Suppressor macrophage treated with lipopolysaccharide for 1 hour (primary cell): Measurements from ENCODE around the gene PRKN.
A peak's percentile ranks its signal among the peaks of the same experiment; 100 is the strongest.
"Not testable (repeated sequence)": the region's sequence is repeated elsewhere in the genome, so short reads cannot be mapped to it uniquely, and the experiment has no call there.

ENCODE experiments used
- DNase-seq, 3 donors: peaks; one replicate each; pipeline ENCODE4 v3.0.0-alpha.2; 2020 to 2022

Gene PRKN

DNA sequence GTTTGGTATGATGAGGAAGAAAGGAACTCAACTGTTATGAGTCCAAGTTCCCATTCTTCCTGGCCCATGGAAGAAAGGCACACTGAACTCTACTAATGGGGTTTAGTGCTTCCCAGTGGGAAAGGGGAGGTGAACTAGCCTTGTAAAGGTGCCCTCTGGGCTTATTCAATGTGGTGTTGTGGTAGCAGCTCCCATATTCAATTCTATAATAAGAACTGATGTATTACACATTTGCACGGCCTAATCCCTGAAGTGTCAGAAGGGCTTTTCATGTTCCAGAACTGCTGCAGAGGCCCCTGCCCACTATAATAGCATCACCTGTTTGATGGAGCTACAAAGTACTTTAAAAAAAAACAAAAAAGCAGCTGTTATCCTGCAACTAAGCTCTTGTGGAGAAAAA is 17.1 kb downstream of the PRKN start:
- DNase-seq: no peak

DNA sequence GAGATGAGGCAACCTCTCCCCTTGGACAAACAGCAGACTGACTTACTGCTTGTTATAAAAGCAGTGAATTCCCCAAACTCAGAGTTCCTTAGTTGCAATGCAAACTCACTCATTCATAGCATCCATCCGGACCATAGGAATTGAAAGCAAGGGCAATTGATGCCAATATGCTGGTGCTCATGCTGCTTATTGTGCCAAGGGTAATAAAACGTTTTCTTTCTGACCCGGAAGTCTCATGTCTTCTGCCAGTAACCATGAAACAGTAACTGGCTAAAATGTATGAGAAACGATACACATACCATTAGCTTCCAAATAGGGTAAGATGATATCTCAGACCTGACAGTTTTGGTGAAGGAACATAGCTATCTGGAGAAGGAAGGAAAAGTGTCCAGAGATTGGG is 18.1 kb downstream of the PRKN start:
- DNase-seq: no peak

DNA sequence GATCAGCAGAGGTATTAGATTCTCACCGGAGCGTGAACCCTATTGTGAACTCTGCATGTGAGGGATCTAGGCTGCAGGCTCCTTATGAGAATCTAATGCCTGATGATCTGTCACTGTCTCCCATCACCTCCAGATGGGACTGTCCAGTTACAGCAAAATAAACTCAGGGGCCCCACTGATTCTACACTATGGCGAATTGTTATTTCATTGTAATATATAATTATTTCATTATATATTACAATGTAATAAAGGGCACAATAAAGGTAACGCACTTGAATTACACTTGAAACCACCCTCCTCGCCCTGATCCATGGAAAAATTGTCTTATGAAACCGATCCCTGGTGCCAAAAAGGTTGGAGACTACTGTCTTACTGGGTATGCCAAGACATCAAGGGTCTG is 18.6 kb downstream of the PRKN start:
- DNase-seq: peak in 1 of 3 donors; percentile 21

DNA sequence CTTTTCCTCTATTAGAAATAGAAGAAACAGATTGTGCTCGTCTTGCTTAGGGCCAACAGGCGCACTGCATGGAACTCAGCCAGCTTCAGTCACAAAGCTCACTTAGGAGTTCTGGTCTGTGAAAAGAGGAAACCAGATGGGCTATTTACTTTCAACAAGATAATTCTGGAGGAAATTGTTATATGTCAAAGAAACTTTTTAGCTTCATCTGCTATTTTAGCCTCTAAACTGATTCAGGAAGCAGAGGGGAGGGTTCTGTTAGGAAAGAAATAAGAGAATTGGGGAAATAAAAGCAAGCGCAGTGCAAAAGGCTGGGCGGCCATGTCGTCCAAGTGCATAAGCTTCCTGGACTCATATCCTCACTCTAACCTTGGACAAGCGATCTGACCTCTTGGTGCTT is 21.3 kb downstream of the PRKN start:
- DNase-seq: peak; percentile 32 to 36 (median 32)

DNA sequence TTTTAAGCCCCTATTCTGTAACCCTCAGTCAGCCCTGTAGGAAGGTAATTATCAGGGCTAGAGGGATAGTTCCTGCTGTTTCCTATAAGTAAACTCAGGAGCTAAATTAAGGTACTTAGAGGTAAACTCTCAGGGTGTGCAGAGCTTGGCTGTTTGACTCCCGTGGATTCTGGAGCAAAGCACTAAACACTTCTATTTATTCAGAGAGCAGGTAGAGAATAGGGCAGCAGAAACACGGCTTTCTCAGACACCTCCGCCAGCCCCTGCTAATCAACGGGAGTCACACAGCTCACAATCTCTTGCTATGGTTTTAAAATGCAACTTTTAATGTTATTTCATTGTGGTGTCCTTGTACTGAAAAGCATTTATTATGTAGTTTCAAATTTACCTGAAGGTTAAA is 21.8 kb downstream of the PRKN start:
- DNase-seq: no peak

DNA sequence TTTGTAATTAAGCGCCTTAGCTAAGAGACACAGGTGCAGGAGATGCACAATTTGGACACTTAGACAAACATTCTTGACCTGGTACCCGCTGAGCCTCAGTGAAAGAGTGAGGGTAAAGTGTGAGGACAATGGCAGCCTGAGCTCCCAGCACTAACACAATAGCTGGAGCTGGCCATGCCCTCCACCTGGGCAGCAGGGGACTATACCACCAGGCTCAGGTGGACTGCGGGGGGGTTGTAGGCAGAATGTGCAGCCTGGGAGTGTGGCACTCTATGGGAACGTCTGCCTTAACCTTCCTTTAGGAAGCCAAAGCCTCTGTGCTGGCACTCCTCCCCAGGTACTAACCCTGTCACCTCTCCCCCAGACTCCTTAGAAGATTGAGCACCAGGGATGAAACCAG is 23.6 kb downstream of the PRKN start:
- no peak for DNase-seq

DNA sequence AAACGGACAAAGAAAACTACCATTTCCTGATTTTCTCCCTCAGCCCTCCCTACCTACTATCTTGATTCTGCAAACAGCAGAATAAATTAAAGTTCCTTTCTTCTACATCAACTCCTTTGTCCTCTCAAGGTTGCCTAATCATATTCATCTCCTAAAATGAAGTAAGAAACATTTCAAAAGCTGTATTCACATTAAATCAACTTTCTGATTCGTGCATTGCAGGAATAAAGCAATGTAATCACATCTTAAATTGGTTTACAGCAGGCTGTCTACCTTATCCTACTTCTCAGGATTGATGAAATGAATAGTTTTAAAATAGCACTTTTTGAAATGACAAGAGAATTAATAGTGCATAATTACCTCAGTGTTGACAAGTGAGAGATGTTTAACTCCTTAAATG is 25.1 kb downstream of the PRKN start:
- DNase-seq: no peak

DNA sequence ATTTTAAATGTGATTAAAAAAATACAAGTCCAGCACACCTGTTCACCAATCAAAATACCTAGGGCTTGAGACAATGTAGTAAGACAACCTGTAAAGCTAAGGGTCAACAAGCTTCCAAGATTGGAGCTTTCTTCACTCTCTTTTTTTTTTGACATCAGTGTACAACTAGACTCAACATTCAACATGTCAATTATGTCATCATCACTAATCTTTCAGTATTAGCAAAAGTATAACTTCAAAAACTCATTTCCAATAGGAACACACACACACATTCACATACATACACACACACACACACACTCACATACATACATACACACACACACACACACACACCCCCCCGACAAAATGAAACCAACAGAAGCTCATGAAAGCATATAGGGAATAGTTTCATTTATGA is 26.0 kb downstream of the PRKN start:
- DNase-seq: no peak

DNA sequence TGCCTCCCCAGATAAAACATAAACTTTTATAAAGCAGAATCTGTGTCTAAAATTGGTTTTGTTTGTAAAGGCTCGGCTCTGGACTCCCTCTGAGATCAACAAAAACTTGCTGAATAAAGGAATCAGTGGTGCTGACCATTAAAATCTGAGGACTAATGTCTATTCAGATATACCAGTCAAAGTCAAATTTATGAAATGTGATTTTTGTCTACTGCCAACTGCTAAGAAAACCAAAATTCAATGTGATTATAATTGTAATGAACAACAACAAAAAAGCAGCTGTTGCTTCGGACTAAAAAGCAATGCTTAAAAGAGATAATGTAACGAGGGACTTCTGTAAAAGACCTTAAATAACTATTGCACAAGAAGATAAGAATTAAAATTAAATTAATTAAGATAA is 26.6 kb downstream of the PRKN start:
- DNase-seq: no peak

DNA sequence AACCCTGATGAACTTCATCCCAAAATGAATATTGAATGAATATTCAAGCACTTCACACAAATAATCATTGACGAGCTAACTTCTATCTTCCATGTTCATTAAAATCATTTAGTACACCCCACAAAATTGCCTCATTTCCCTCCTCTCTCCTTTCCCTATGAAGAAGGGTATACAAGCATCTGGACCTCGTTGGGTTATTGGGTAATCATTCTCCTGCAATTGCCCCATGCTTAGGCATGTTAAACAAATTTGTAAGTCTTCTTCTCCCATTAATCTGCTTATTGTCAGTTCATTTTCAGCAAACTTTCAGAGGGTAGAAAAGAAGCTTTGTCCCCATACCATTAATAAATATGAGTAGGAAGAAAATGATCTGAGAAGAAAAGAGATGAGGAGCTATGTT is 27.6 kb downstream of the PRKN start:
- no peak for DNase-seq

DNA sequence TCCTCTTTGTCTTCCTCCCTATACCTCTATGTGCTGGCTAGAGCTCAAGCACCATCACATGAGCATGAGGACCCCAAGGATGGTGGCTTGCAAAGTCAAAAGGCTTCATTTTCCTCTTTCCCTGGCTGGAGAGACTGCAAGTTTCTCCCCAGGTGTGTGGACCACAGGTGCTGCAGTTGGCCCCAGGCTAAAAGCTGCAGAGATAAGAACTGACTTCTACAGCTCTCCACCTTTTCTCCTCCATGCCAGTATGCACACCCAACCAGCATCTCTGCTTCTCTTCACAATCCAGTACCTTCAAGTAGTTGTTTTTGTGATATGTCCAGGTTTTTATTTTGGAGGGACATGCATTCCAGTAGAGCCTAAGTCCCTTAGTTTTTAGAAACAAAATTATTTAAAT is 29.1 kb downstream of the PRKN start:
- no peak for DNase-seq

DNA sequence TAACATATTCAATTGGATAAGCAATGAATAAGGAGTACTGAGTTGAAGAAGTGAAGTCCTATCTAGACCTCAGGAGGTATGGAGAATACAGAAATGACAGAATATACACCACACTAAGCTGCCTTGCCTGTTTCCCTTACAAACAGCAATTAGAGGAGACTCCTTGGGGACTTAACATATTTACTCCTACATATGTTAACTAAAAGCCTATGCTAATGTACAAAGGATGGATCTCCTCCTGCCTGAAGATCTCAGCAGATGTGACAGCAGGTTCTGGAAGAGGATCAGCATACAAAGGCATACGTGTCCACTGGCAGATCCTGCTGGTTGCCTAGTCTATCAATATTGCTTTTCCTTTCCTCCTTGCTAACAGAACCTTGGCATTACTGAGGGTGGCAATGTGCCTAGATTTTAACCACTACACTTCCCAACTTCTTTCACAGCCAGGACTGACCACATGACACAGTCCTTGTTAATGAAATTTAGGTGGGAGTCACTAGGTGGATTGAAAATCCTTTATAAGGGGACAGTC is 29.6 kb downstream of the PRKN start:
- DNase-seq: no peak

DNA sequence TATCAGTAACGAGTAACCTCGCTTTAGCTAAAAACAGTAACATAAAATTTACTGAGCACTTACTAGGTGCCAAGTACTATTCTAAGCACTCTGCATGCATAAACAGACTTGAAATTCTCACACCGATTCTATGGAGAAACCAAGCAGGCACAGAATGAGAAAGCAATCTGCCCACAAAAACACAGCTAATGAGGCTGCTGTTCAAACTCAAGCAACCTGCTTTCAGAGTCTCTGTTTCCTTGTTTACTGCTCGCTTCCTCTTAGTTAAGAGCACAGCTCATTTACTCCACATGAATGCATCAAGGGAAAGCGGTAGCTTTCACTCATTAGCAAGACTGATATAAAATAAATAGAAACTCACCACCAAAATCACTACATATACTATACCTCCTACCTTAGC is 37.4 kb downstream of the PRKN start:
- no peak for DNase-seq

DNA sequence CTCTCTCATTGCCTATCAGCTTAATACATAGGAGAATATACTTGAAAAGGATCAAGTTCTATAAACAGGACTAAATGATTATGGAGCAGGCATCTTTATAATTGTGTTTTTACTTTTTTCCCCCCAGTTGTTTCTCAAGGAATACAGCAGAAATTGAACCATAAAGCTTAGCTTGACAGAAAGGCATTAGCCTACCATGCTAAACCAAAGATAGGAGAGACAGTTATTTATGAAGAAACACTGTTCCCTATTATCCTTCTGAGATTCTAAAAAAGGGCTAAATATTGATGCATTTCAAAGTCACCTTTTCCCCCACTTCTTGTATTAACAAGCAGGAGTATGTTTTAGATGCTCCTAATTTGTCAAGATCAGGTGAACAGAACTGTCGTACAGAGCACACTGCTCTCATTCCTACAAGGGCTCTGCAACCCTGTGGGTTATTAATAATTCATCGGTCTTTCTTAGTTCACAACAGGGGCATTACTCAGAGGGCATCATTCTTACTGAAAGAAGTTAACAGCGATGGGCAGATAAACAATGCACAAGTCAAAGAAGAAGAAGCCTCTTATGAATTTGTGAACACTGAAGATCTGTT is 38.7 kb downstream of the PRKN start:
- DNase-seq: no peak

DNA sequence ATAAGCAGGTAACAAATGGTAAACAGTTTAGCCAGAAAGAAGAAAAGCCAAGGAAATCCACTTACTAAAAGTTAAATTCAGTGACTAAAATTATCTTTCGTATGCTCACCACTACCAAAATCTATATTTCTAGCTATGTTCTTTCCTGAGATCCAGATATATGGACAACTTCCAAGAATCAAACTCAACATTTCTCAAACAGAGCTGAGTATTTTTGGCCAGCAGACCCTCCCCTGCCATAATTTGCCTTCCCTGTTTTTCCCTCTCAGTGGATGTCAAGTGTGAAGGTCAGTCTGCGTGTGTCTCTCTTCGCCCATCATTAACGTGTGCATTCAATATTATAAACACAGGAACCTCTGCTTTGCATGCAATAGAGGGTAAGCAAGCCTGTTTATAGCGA is 42.0 kb downstream of the PRKN start:
- no peak for DNase-seq

DNA sequence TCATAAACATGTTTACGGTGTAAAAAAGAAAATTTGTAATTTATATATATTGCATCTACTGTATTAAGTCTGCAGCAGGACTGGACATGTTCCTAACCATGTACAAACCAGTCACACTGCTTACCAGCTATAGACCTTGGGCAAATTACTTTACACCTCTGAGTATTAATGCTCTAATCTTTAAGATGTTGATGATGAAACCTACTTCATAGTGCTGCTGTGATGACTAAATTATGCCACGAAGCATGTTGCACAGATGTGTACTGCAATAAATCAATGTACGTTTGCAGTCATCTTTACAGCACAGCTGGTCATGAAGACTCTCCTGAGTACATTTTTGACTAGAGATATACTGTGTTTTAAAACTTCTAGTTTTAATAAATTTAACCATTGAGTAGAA is 42.6 kb downstream of the PRKN start:
- no peak for DNase-seq

DNA sequence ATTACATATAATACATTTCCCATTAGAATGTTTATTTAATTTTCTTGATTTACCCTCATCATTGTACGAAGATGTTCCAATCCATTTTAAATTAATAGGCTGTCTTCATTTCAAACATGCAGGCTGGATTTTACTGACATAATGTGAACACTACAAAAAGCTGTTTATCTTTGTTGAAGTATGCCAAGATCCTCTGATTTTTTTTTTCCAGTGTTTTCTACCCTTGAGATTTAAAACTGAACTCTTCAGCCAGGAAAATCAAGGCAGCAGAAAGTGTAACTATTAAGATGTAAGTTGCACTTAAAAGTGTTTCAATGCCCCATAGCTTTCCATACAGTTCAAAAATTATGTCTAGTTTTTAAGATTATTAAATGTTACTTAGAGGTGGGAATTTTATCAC is 43.5 kb downstream of the PRKN start:
- DNase-seq: no peak

DNA sequence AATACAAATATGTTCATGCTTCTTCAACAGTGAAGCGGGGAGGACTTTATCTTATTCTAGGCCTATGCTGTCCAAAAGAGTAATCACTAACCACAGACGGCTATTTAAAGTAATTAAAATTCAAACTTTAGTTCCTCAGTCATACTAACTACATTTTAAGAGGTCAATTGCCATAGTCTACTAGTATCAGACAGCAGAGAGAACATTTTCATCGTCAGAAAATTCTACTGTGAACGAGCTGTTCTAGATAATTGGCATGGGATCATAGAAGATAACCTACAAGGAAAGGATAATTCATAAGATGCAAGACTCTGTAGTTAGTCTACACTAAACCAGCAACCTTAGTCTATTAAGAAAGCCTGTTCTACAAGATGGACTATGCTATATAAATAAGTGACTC is 44.4 kb downstream of the PRKN start:
- no peak for DNase-seq

DNA sequence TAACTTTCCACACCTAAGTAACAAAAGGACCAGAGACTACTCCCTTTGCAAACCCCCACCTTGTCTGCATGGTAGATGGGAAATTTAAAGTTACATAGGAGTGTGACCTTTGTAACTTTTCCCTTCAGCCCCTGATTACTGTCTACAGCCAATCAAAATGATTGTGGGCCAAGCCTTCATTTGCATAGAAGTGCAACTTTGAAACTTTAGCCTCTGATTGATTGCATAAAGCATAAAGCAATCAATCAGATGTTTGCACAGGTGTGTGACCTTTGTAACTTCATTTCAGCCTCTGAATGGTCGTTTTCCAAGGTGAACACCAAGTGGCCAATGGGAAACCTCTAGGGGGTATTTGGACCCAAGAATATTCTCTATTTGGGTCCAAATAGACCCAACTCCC is 46.1 kb downstream of the PRKN start:
- peak in 1 of 3 donors; percentile 1 for DNase-seq

DNA sequence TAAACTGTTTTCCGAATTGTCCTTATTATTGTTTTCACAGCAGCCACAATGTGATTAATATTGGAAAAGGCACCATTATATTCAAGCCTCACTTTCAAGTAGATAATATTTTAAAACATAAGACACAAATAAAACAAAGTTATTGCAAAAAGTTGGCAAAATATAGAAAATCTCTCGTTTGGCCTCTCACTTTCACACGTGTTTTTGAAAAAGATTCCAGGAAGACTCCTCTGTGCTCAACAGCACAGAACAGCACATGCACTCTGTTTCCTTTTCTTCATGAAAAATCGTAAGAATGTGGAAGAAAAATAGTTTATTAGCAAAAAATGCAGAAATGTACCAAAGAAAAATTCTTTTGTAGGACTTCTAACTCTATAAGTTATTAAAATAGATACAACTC is 46.7 kb downstream of the PRKN start:
- no peak for DNase-seq

DNA sequence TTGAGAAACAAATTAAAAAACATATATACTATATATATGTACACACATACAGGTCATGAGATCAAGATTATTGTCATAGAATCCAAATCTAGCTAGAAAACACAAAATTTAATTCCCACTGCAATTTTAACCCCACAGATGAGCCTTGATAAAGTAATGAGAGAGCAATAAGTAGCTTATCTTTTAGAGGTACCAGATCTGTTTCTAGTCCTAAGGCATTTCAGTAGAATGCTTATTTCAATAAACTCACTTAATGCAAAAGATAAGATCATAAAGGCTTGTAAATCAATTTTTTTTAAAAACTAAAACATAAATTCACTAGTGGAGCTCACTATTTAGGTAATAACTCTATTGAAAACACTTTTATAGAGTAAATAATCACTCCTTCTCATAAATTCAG is 47.2 kb downstream of the PRKN start:
- DNase-seq: no peak

DNA sequence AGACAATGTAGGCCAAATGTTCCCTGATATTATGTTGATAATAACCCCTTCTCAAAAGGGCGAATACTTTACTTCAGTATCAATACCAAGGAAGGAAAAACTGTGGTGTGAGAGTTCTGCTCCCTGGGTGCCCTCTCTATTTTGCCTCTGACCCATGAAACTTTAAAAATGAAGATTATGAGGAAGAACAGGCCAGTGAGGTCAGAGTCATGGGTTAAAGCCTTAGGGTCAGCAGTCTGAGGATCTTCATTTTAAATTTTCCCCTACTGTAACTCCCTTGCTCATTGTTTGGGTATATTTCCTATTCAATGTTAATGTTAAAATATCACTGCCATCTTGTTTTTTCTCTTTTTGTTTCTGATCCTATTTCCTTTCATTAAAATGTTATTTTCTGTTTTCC is 47.9 kb downstream of the PRKN start:
- DNase-seq: peak; percentile 58 to 68 (median 65)

DNA sequence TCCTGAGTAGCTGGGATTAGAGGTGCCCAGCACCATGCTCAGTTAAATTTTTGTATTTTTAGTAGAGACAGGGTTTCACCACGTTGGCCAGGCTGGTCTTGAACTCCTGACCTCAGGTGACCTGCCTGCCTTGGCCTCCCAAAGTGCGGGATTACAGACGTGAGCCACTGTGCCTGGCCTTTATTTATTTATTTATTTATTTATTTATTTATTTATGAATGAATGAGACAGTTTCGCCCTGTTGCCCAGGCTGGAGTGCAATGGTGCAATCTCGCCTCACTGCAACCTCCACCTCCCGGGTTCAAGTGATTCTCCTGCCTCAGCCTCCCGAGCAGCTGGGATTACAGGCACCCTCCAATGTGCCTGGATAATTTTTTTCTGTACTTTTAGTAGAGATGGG is 48.7 kb downstream of the PRKN start:
- not testable (repeated sequence) for DNase-seq

DNA sequence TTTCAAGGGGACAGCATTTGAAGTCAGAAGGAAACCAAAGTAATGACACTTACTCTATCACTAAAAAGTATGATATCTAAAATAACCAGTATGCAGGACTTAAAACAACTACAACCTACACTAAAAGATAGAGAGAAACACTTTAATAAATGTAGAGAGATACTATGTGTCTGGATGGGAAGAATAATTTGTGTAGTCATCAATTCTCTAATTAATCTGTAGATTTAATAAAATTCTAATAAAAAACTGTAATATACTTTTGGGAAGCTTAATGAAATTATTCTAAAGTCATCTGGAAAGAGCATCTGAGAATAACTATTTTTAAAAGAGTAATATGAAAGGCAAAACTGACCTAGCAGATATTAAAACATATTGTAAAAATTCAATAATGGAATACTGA is 52.1 kb downstream of the PRKN start:
- no peak for DNase-seq

DNA sequence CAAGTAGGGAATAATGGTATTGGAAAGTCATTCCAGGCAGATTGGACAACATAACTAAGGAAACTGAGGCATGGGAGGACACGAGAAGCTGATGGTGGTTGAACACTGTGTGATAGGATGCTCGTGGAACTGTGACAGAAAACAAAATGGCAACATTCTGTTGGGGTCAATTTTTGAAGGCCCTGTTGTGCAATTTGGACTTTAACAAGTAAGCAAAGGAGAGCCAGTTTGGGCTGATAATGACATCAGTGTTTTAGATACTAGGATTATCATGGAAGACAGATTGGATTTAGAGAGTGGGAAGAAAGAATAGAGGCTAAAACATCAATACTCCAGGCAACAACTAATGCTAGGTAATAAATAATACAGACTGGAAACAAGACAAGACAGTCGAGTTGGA is 53.1 kb downstream of the PRKN start:
- no peak for DNase-seq
